K562 (cell line): ENCODE results near the gene DNAAF9. TPM values are rescaled to one million over a fixed set of nuclear protein-coding genes. Genes with fewer than 3 reads are reported as not detected.
A peak's percentile ranks its signal among the peaks of the same experiment; 100 is the strongest.

Source experiments
- CREM ChIP-seq: IDR thresholded peaks from 2 replicates; pipeline ENCODE4 v1.6.1; 2014; ENCODE audit warnings: antibody characterized with exemption, low read depth
- CUX1 ChIP-seq: fragments of 200-800 bp; sonication (Bioruptor generic); IDR thresholded peaks from 2 replicates; pipeline ENCODE4 v1.6.1; 2016; ENCODE audit warnings: missing genetic modification characterization, missing compliant biosample characterization
- FIP1L1 ChIP-seq: fragments of 200-400 bp; formaldehyde crosslinking; IDR thresholded peaks from 2 replicates; pipeline ENCODE4 v1.6.1; 2018; ENCODE audit warnings: mild to moderate bottlenecking, low read depth, low read length; ENCODE audit not compliant: poor library complexity, severe bottlenecking
- FOXM1 ChIP-seq, 2 experiments: fragments of 450-650 bp in 1 of 2; sonication (generic) in 1 of 2; formaldehyde crosslinking in 1 of 2; IDR thresholded peaks; 2 replicates each; pipeline versions ENCODE4 v1.6.1 to v1.9.0; 2017 to 2022; ENCODE audit warnings: low read depth in 2 of 2, mild to moderate bottlenecking in 2 of 2, missing genetic modification reagents in 1 of 2, moderate library complexity in 1 of 2
- ID3 ChIP-seq, 2 experiments: fragments of 250-450 bp in 1 of 2; fragments of 450-650 bp in 1 of 2; sonication (Bioruptor Pico) in 1 of 2; IDR thresholded peaks; 2 replicates each; pipeline versions ENCODE4 v1.6.1 to v1.8.0; 2016 to 2021; ENCODE audit warnings: mild to moderate bottlenecking in 2 of 2, moderate library complexity in 2 of 2, missing compliant biosample characterization in 1 of 2, missing genetic modification characterization in 1 of 2
- JUND ChIP-seq, 2 experiments: IDR thresholded peaks; 2 replicates in 1 of 2; 3 replicates in 1 of 2; pipeline ENCODE4 v1.6.1; 2011; ENCODE audit warnings: borderline replicate concordance in 2 of 2, low read depth in 2 of 2, low read length in 2 of 2, improper control_type of control experiment in 1 of 2, missing biosample characterization in 1 of 2, missing genetic modification characterization in 1 of 2, missing genetic modification reagents in 1 of 2
- KAT7 ChIP-seq: sonication (generic); formaldehyde crosslinking; IDR thresholded peaks from 2 replicates; pipeline ENCODE4 v1.8.0; 2022; ENCODE audit warnings: missing genetic modification reagents, mild to moderate bottlenecking, borderline replicate concordance
- MAX ChIP-seq: sonication (generic); formaldehyde crosslinking; IDR thresholded peaks from 2 replicates; pipeline ENCODE4 v1.9.0; 2022; ENCODE audit warnings: mild to moderate bottlenecking, missing genetic modification reagents
- MEIS2 ChIP-seq: fragments of 450-650 bp; IDR thresholded peaks from 2 replicates; pipeline ENCODE4 v1.6.1; 2014; ENCODE audit warnings: mild to moderate bottlenecking; ENCODE audit not compliant: partially characterized antibody
- NR2C1 ChIP-seq, 2 experiments: fragments of 450-650 bp; IDR thresholded peaks; 2 replicates each; pipeline ENCODE4 v1.6.1; 2017; ENCODE audit warnings: mild to moderate bottlenecking in 2 of 2, antibody characterized with exemption in 1 of 2, inconsistent platforms in 1 of 2, missing compliant biosample characterization in 1 of 2, missing genetic modification characterization in 1 of 2
- ZKSCAN8 ChIP-seq: fragments of 200-800 bp; sonication (Bioruptor generic); IDR thresholded peaks from 2 replicates; pipeline ENCODE4 v1.6.1; 2016; ENCODE audit warnings: missing genetic modification characterization, missing compliant biosample characterization
- ZNF583 ChIP-seq: fragments of 250-450 bp; sonication (Bioruptor Pico); IDR thresholded peaks from 2 replicates; pipeline ENCODE4 v1.4.0; 2020
- ZNF584 ChIP-seq: fragments of 200-800 bp; sonication (Bioruptor generic); IDR thresholded peaks from 2 replicates; pipeline ENCODE4 v1.6.1; 2016; ENCODE audit warnings: low read depth, mild to moderate bottlenecking, missing genetic modification characterization, missing compliant biosample characterization
- ZNF766 ChIP-seq: fragments of 200-800 bp; sonication (Bioruptor generic); conservative IDR thresholded peaks from 2 replicates; pipeline ENCODE4 v1.6.1; 2016; ENCODE audit warnings: missing genetic modification characterization, missing compliant biosample characterization
- polyA plus RNA-seq, 8 experiments: library from polyadenylated mRNA; depleted of rRNA in 4 of 8; stranded (reverse) in 5 of 8; unstranded in 3 of 8; fragments of >200 nt; fragmentation: Nextera tagmentation in 2 of 8; fragmentation: Illumina TruSeq in 1 of 8; extraction: Ambion mirVana in 2 of 8; extraction: Trizol in 1 of 8; gene quantifications; 2 replicates each; pipeline versions ENCODE4 v1.2.1 to v1.2.3, GENCODE V29; 2011 to 2014; ENCODE audit warnings: inconsistent platforms in 1 of 8, missing spikeins in 1 of 8
- total RNA-seq, 7 experiments: library from RNA; depleted of rRNA in 6 of 7; stranded (reverse); fragments of >200 nt in 6 of 7; fragmentation: Illumina TruSeq in 2 of 7; extraction: Trizol in 2 of 7; gene quantifications; 2 replicates each; pipeline versions ENCODE4 v1.2.1 to v1.2.3, GENCODE V29; 2011 to 2021; ENCODE audit warnings: low replicate concordance in 1 of 7
- TF ChIP-seq, protein P1 (sequence below): fragments of 450-650 bp; formaldehyde crosslinking; conservative IDR thresholded peaks from 2 replicates; pipeline ENCODE4 v1.4.0; 2022; ENCODE audit warnings: mild to moderate bottlenecking, missing genetic modification characterization
- TF ChIP-seq, protein P2 (sequence below): fragments of 450-650 bp; IDR thresholded peaks from 2 replicates; pipeline ENCODE4 v1.6.1; 2017; ENCODE audit warnings: antibody characterized with exemption

The DNAAF9 gene
- total and polyA plus RNA-seq, 9 of the 15 experiments (the other 6 are each of a cell fraction or from before 2014, with no cell fraction given) = 0.42 to 2.9 (median 1.9) TPM

GRCh38 chr20:3420211-3420707, 12.8 kb upstream of the DNAAF9 start (continued):
- TF ChIP-seq, protein P1, sequence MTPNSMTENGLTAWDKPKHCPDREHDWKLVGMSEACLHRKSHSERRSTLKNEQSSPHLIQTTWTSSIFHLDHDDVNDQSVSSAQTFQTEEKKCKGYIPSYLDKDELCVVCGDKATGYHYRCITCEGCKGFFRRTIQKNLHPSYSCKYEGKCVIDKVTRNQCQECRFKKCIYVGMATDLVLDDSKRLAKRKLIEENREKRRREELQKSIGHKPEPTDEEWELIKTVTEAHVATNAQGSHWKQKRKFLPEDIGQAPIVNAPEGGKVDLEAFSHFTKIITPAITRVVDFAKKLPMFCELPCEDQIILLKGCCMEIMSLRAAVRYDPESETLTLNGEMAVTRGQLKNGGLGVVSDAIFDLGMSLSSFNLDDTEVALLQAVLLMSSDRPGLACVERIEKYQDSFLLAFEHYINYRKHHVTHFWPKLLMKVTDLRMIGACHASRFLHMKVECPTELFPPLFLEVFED (CRISPR knock-in tag) = no peak
- 0 out of 2 replicates have a peak, but pooled peaks have one; percentile 35 for TF ChIP-seq MAX
- TF ChIP-seq FIP1L1 = no peak
- TF ChIP-seq JUND (IDR thresholded peaks at IDR 0.05; ENCODE audit: borderline replicate concordance, low read depth, low read length) = no peak
- TF ChIP-seq JUND (tag; IDR thresholded peaks at IDR 0.05; ENCODE audit: borderline replicate concordance, low read depth, low read length) = no peak; the same call in 2 of the 3 replicates
- TF ChIP-seq CUX1 = peak; percentile 73; the same call in 1 of the 2 replicates
- no peak for TF ChIP-seq FOXM1 (IDR thresholded peaks at IDR 0.05; ENCODE audit: low read depth)
- no peak for TF ChIP-seq FOXM1 (CRISPR knock-in tag; IDR thresholded peaks at IDR 0.05; ENCODE audit: low read depth)
- peak; percentile 84 for TF ChIP-seq MEIS2
- peak; percentile 85 for TF ChIP-seq ZNF584 (CRISPR knock-in tag)
- TF ChIP-seq, protein P2, sequence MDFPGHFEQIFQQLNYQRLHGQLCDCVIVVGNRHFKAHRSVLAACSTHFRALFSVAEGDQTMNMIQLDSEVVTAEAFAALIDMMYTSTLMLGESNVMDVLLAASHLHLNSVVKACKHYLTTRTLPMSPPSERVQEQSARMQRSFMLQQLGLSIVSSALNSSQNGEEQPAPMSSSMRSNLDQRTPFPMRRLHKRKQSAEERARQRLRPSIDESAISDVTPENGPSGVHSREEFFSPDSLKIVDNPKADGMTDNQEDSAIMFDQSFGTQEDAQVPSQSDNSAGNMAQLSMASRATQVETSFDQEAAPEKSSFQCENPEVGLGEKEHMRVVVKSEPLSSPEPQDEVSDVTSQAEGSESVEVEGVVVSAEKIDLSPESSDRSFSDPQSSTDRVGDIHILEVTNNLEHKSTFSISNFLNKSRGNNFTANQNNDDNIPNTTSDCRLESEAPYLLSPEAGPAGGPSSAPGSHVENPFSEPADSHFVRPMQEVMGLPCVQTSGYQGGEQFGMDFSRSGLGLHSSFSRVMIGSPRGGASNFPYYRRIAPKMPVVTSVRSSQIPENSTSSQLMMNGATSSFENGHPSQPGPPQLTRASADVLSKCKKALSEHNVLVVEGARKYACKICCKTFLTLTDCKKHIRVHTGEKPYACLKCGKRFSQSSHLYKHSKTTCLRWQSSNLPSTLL = no peak
- peak; percentile 84 for TF ChIP-seq ZNF766 (CRISPR knock-in tag)
- TF ChIP-seq ZNF583 (CRISPR knock-in tag) = no peak
- TF ChIP-seq ZKSCAN8 (CRISPR knock-in tag) = 0 out of 2 replicates have a peak, but pooled peaks have one; percentile 43
- no peak for TF ChIP-seq NR2C1 (IDR thresholded peaks at IDR 0.05)
- no peak for TF ChIP-seq NR2C1 (tag; IDR thresholded peaks at IDR 0.05)
- TF ChIP-seq KAT7 (CRISPR knock-in tag) = no peak
- TF ChIP-seq ID3 (CRISPR knock-in tag; IDR thresholded peaks at IDR 0.05) = no peak
- peak; percentile 71; the same call in 1 of the 2 replicates for TF ChIP-seq ID3 (tag; IDR thresholded peaks at IDR 0.05)
- TF ChIP-seq CREM = no peak
